GM23248 (cell line): ENCODE results near the gene TPRN. TPM values are rescaled to one million over a fixed set of nuclear protein-coding genes. Genes with fewer than 3 reads are reported as not detected.
A peak's percentile ranks its signal among the peaks of the same experiment; 100 is the strongest.
"Not testable (repeated sequence)": the region's sequence is repeated elsewhere in the genome, so short reads cannot be mapped to it uniquely, and the experiment has no call there.

ENCODE experiments used
- DNase-seq: peaks from one replicate; pipeline ENCODE4 v3.0.0-alpha.2; 2015
- H2AFZ ChIP-seq: fragments of 200-600 bp; sonication (generic); 2 replicates; pipeline ENCODE4 v1.6.1; 2016; ENCODE audit warnings: antibody characterized with exemption
- H3F3A ChIP-seq: fragments of 200-600 bp; sonication (generic); 2 replicates; pipeline ENCODE4 v1.6.1; 2016; ENCODE audit warnings: mild to moderate bottlenecking, antibody characterized with exemption, mixed run types; ENCODE audit not compliant: insufficient read depth
- H3K27ac ChIP-seq: fragments of 200-600 bp; sonication (generic); 2 replicates; pipeline ENCODE4 v1.5.1; 2016; ENCODE audit warnings: mild to moderate bottlenecking
- H3K27me3 ChIP-seq: fragments of 200-600 bp; sonication (generic); replicated peaks from 2 replicates; pipeline ENCODE4 v1.6.1; 2016; ENCODE audit warnings: mild to moderate bottlenecking; ENCODE audit not compliant: insufficient read depth
- H3K36me3 ChIP-seq: fragments of 200-600 bp; sonication (generic); 2 replicates; pipeline ENCODE4 v1.6.1; 2016; ENCODE audit warnings: low read depth, mild to moderate bottlenecking
- H3K4me1 ChIP-seq: fragments of 200-600 bp; sonication (generic); 2 replicates; pipeline ENCODE4 v1.6.1; 2016; ENCODE audit warnings: mild to moderate bottlenecking; ENCODE audit not compliant: insufficient read depth
- H3K4me2 ChIP-seq: fragments of 200-600 bp; sonication (generic); one replicate; pipeline ENCODE4 v1.6.1; 2016; ENCODE audit warnings: mild to moderate bottlenecking; ENCODE audit not compliant: unreplicated experiment
- H3K4me3 ChIP-seq: fragments of 200-600 bp; sonication (generic); 2 replicates; pipeline ENCODE4 v1.5.1; 2016; ENCODE audit warnings: mild to moderate bottlenecking
- H3K79me2 ChIP-seq: fragments of 200-600 bp; sonication (generic); 2 replicates; pipeline ENCODE4 v1.6.1; 2016; ENCODE audit warnings: mild to moderate bottlenecking; ENCODE audit not compliant: insufficient read depth
- H3K9ac ChIP-seq: fragments of 200-600 bp; sonication (generic); 2 replicates; pipeline ENCODE4 v1.6.1; 2016; ENCODE audit warnings: mild to moderate bottlenecking
- H3K9me2 ChIP-seq: fragments of 200-600 bp; sonication (generic); 2 replicates; pipeline ENCODE4 v1.6.1; 2016; ENCODE audit warnings: mixed run types, mild to moderate bottlenecking, moderate library complexity; ENCODE audit not compliant: insufficient read depth
- H3K9me3 ChIP-seq: fragments of 200-600 bp; sonication (generic); one replicate; pipeline ENCODE4 v1.6.1; 2017; ENCODE audit warnings: low read depth
- H4K20me1 ChIP-seq: fragments of 200-600 bp; sonication (generic); 2 replicates; pipeline ENCODE4 v1.6.0; 2016; ENCODE audit not compliant: insufficient read depth
- EZH2 ChIP-seq: fragments of 200-600 bp; sonication (generic); IDR thresholded peaks from 2 replicates; pipeline ENCODE4 v1.6.1; 2018; ENCODE audit warnings: antibody characterized with exemption, mild to moderate bottlenecking; ENCODE audit not compliant: insufficient read depth, poor library complexity, severe bottlenecking
- EZH2phosphoT487 ChIP-seq: fragments of 200-600 bp; sonication (generic); IDR thresholded peaks from 2 replicates; pipeline ENCODE4 v1.6.1; 2018; ENCODE audit warnings: antibody characterized with exemption, moderate library complexity, mild to moderate bottlenecking, low read depth; ENCODE audit not compliant: insufficient read depth
- WGBS, 2 experiments: methylation state at CpG; one replicate each; pipeline ENCODE4 v1.1.6; 2015 to 2017; ENCODE audit warnings: low lambda C conversion rate in 2 of 2, low coverage in 1 of 2; ENCODE audit errors: missing lambda C conversion rate in 2 of 2; 5-methylcytosine and 5-hydroxymethylcytosine counted together
- in situ Hi-C: fragments of 300-500 bp; cut with MboI; formaldehyde crosslinking; loops from 2 replicates; pipeline ENCODE4 v1.15.0; 2020
- polyA plus RNA-seq: library from polyadenylated mRNA; unstranded; fragments of >200 nt; fragmentation: Nextera tagmentation; extraction: Ambion mirVana; gene quantifications from 2 replicates; pipeline ENCODE4 v1.2.1, GENCODE V29; 2016
- total RNA-seq: library from RNA; depleted of rRNA; stranded (reverse); fragments of >200 nt; shearing (Covaris generic); gene quantifications from 2 replicates; pipeline ENCODE4 v1.2.3, GENCODE V29; 2014

TPRN gene
- total and polyA plus RNA-seq, 2 experiments from 2014 or later, result 1.7 to 7.8 TPM

DNA sequence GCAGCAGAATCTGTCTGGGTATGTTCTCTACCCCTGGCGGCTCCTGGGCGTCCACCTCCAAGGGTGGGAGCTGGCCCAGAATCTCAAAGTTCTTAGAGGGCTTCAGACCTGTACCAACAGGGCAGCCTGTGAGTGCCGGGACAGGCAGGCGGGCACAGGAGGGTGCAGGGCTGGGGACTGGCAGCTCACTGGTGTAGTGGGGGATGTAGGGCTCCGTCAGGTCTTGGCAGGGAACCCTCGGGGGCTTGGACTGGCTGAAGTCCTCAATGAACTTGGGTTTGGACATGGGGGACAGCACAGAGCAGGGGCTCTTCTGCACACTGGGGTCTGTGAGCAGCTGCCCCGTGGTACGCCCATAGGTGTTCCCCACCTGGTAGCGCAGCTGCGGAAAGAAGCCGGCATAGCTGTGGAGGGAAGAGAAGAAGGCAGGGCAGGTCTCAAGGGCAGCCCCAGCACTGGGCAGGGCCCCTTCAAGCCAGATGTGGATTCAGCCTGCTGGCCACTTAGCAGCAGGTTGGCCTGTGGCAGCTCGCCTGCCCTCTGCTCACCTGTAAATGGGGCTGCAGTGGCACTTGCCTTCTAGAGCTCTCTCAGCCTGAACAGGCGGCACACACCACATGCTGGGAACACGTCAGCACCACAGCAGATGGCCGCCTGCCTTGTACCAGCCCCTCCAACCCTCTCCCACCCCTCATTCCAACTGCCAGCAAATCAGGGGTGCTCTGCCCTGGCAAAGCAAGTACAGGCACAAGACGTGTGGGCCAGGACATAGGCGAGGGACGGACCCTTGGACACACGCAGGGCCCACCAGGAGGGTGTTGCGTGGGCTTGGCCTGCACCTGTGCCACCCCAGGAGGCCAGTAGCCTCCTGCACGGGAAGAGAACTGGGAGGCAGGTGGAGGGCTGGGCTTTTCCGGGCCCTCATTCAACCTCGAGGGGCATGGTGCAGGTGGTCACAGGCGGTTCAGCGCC, 45.2 kb upstream of the TPRN start:
- H4K20me1 ChIP-seq, result peaks cover 19% of the 10 kb centered on the region; the same call in 1 of the 2 replicates
- H3K4me2 ChIP-seq, result no peak overlapping the region
- H3K27ac ChIP-seq, result no peak overlapping the region
- H3F3A ChIP-seq, result peaks cover 22% of the 10 kb centered on the region
- H3K4me3 ChIP-seq, result no peak overlapping the region
- H3K79me2 ChIP-seq, result peaks cover 30% of the 10 kb centered on the region
- peaks cover 18% of the 10 kb centered on the region for H3K36me3 ChIP-seq
- H2AFZ ChIP-seq, result no peak overlapping the region
- WGBS, 2 experiments, result 81 to 82% methylated on average over 25 of the region's 25 CpGs
- no peaks in the 10 kb centered on the region for H3K9me3 ChIP-seq
- H3K4me1 ChIP-seq, result peaks cover 13% of the 10 kb centered on the region; the same call in 1 of the 2 replicates
- in situ Hi-C loops, result no loop called here
- H3K9ac ChIP-seq, result no peak overlapping the region
- no peaks in the 10 kb centered on the region for H3K9me2 ChIP-seq
- H3K27me3 ChIP-seq, result no peaks in the 10 kb centered on the region
- no peak for TF ChIP-seq EZH2phosphoT487
- no peak for TF ChIP-seq EZH2
- DNase-seq, result no peak

DNA sequence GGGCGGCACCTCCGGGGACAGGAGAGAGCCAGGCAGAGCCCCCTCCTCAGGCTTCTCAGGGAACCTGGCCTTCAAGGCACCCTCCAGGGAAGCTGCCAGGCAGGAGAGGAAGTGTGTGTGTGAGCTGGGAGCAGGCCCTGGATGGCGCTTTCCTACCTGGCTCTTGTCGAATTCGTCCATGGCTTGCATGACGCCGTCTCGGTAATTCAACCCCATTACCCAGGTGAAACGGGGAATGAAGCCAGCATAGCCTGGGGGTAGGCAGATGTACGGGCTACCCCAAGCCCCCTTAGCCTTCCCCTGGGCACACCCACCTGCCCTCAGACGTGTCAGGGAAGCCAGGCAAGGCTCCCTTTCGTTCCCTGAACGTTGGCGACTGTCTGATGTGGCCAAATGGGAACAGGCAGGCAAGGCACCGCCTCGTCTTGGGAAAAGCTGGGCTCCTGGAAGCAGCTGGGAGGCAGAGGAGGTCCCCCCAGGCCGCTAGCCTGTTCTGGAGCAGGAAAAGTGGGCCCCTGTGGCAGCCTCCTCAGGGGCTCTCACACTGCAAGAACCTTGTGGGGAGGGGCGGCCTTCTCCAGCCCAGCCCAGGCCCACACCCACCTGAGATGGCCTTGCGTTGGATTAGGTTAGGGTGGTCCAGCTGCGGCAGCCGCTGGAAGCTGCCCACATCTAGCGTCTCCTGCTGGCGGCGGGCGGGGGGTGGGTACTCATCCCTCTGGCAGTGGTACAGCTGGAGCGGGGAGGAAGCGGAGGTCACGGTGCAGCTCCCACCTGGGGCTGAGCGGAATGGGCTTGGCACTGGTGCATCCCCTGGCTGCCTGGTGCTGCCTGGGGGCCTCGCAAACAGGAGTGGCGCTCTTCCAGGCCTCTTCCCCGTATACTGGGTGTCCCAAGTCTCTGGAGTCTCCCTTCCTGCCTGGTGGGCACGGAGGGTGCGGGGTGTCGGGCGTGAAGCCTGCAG, 44.2 kb upstream of the TPRN start:
- WGBS, 2 experiments, result 34 to 37% methylated on average over 36 of the region's 36 CpGs
- in situ Hi-C loops, result no loop called here

DNA sequence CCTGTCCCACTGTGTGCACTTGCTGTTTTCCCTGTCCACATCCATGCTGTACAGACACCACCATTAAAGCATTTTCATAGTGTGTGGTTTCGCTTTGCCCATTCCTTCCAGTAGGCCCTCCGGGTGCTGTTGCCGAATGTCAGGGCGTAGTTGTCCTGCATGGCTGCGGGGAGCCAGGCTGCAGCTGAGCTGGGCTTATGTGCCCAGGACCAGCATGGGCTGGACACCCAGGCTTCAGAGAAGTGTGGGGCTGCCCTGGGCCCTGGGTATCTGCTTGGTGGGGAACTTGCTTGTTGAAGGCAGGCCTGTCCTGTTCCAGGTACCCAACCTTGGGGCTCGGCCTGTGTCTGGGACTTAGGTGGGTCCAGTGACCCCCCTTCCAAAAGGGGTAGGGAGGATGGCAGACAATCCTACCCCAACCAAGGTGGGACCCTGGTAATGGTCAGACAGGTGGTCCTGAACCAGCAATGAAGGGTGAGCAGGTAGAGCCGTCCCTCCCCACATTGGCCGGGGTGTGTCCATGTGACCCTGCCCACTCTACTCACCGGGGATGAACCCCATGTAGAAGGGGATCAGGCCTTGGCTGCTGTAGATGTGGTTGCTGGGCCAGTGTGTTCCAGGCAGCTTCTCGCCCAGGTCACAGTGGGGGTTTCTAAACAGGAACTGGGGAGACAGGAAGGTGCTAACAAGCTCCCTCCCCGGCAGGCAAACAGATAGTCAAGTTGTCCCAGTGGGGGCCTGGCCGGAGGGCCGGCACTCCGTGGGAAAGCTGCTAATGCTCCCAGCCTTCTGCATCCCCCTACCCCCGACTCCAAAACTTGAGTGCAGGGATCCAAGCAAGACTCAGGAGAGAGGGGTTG, 43.3 kb upstream of the TPRN start:
- 61 to 70% methylated on average over 15 of the region's 15 CpGs for WGBS, 2 experiments
- no peak for TF ChIP-seq EZH2phosphoT487
- TF ChIP-seq EZH2, result no peak
- Histone ChIP-seq H3K27ac (no peak overlapping the region), H3F3A (peaks cover 22% of the 10 kb centered on the region), H3K27me3 (no peaks in the 10 kb centered on the region), H3K9ac (peak overlapping the region; percentile 23; the same call in 1 of the 2 replicates), H3K79me2 (peaks cover 41% of the 10 kb centered on the region), H3K4me2 (no peak overlapping the region), H2AFZ (no peak overlapping the region), H3K9me3 (no peaks in the 10 kb centered on the region), H3K4me1 (peaks cover 13% of the 10 kb centered on the region; the same call in 1 of the 2 replicates), H3K36me3 (peaks cover 18% of the 10 kb centered on the region), H4K20me1 (peaks cover 19% of the 10 kb centered on the region; the same call in 1 of the 2 replicates), H3K9me2 (no peaks in the 10 kb centered on the region), H3K4me3 (peak overlapping the region; percentile 84; the same call in 1 of the 2 replicates)
- in situ Hi-C loops, result no loop called here
- peak; percentile 48 for DNase-seq

More for the DNA sequence above, 44.2 kb upstream of the TPRN start:
- DNase-seq, result peak; percentile 36
- Histone ChIP-seq H3K9ac (no peak overlapping the region), H3K9me2 (no peaks in the 10 kb centered on the region), H4K20me1 (peaks cover 19% of the 10 kb centered on the region; the same call in 1 of the 2 replicates), H2AFZ (no peak overlapping the region), H3K27ac (no peak overlapping the region), H3K36me3 (peaks cover 18% of the 10 kb centered on the region), H3K4me2 (no peak overlapping the region), H3K4me1 (peaks cover 13% of the 10 kb centered on the region; the same call in 1 of the 2 replicates), H3K79me2 (peaks cover 31% of the 10 kb centered on the region), H3K9me3 (no peaks in the 10 kb centered on the region), H3F3A (peaks cover 22% of the 10 kb centered on the region), H3K27me3 (no peaks in the 10 kb centered on the region), H3K4me3 (no peak overlapping the region)
- no peak for TF ChIP-seq EZH2phosphoT487
- TF ChIP-seq EZH2, result no peak

DNA sequence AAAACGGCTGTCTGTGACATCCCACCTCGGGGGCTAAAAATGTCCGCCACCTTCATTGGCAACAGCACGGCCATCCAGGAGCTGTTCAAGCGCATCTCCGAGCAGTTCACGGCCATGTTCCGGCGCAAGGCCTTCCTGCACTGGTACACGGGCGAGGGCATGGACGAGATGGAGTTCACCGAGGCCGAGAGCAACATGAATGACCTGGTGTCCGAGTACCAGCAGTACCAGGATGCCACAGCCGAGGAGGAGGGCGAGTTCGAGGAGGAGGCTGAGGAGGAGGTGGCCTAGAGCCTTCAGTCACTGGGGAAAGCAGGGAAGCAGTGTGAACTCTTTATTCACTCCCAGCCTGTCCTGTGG, 42.7 kb upstream of the TPRN start:
- WGBS, 2 experiments, result 85 to 87% methylated on average over 18 of the region's 18 CpGs
- Histone ChIP-seq H3K4me1 (peaks cover 13% of the 10 kb centered on the region; the same call in 1 of the 2 replicates), H3F3A (peaks cover 22% of the 10 kb centered on the region), H3K9ac (peak overlapping the region; percentile 23; the same call in 1 of the 2 replicates), H3K79me2 (peaks cover 47% of the 10 kb centered on the region), H3K4me3 (peak overlapping the region; percentile 84; the same call in 1 of the 2 replicates), H3K36me3 (peaks cover 18% of the 10 kb centered on the region), H4K20me1 (peaks cover 19% of the 10 kb centered on the region; the same call in 1 of the 2 replicates)
- H3K4me2 ChIP-seq, H3K9me2 ChIP-seq, H3K9me3 ChIP-seq, H2AFZ ChIP-seq, DNase-seq, H3K27ac ChIP-seq, H3K27me3 ChIP-seq, in situ Hi-C loops: not testable (repeated sequence)
